HG02678 (cell line): ENCODE results near the gene PRPSAP1.
A peak's percentile ranks its signal among the peaks of the same experiment; 100 is the strongest.

Experiments
- ATAC-seq: cut with Tn5 transposase; IDR thresholded peaks from one replicate; pipeline ENCODE4 v1.9.1; 2021; ENCODE audit warnings: mild to moderate bottlenecking, moderate library complexity; ENCODE audit not compliant: unreplicated experiment

PRPSAP1 gene

GRCh38 chr17:76383546-76384221 lies 30.0 kb upstream of the PRPSAP1 start:
- peak; percentile 13 for ATAC-seq

- peak; percentile 38 for ATAC-seq
Observed at GRCh38 chr17:76382803-76383545, 29.3 kb upstream of the PRPSAP1 start.

GRCh38 chr17:76382351-76382802 lies 28.7 kb upstream of the PRPSAP1 start:
- no peak for ATAC-seq

- ATAC-seq = no peak
Observed at GRCh38 chr17:76381633-76382350, 28.1 kb upstream of the PRPSAP1 start.

GRCh38 chr17:76379646-76380376 lies 26.1 kb upstream of the PRPSAP1 start:
- ATAC-seq = no peak

- ATAC-seq = no peak
Observed at GRCh38 chr17:76379275-76379641, 25.5 kb upstream of the PRPSAP1 start.

GRCh38 chr17:76378548-76379274 lies 25.0 kb upstream of the PRPSAP1 start:
- ATAC-seq = no peak

GRCh38 chr17:76376318-76377133 lies 22.8 kb upstream of the PRPSAP1 start:
- ATAC-seq = no peak

GRCh38 chr17:76371656-76372628 lies 18.2 kb upstream of the PRPSAP1 start:
- no peak for ATAC-seq

- ATAC-seq = no peak
Observed at GRCh38 chr17:76370261-76370993, 16.7 kb upstream of the PRPSAP1 start.

GRCh38 chr17:76369804-76370203 lies 16.1 kb upstream of the PRPSAP1 start:
- ATAC-seq = no peak

GRCh38 chr17:76369379-76369778 lies 15.7 kb upstream of the PRPSAP1 start:
- ATAC-seq = no peak

GRCh38 chr17:76368545-76368944 lies 14.8 kb upstream of the PRPSAP1 start:
- ATAC-seq = no peak

- ATAC-seq = no peak
Observed at GRCh38 chr17:76367642-76368041, 13.9 kb upstream of the PRPSAP1 start.

GRCh38 chr17:76366247-76366646 lies 12.5 kb upstream of the PRPSAP1 start:
- no peak for ATAC-seq

- no peak for ATAC-seq
Observed at GRCh38 chr17:76365256-76365903, 11.7 kb upstream of the PRPSAP1 start.

GRCh38 chr17:76363107-76363842 lies 9.6 kb upstream of the PRPSAP1 start:
- ATAC-seq = no peak
